A549 (cell line): ENCODE measurements around the gene ATP10D. TPM values are rescaled to one million over a fixed set of nuclear protein-coding genes. Genes with fewer than 3 reads are reported as not detected.

Experiments
- ATAC-seq, 2 experiments: fragments of 200-7000 bp in 1 of 2; fragments of >200 bp in 1 of 2; cut with Nextera tagmentation in 1 of 2; cut with Tn5 transposase in 1 of 2; 3 replicates each; pipeline versions ENCODE4 v1.8.0 to v1.9.1; 2018 to 2020; ENCODE audit warnings: mild to moderate bottlenecking in 1 of 2, moderate library complexity in 1 of 2
- CTCF ChIA-PET: fragments of 300-600 bp; sonication (Branson Sonifier 250); formaldehyde crosslinking; extraction: SDS; loops from one replicate; lab custom pipeline; 2021; ENCODE audit warnings: antibody characterized with exemption, inconsistent platforms; lab: Yijun Ruan, JAX
- POLR2A ChIA-PET: fragments of 350-600 bp; formaldehyde crosslinking; extraction: SDS; loops from one replicate; lab custom pipeline; 2021; ENCODE audit warnings: antibody characterized with exemption, inconsistent platforms; lab: Yijun Ruan, JAX
- DNase-seq, 2 experiments: peaks; one replicate each; pipeline versions ENCODE4 v3.0.0 to v3.0.0-alpha.2; 2011 to 2016; ENCODE audit warnings: low read depth in 1 of 2, low spot score in 1 of 2
- FAIRE-seq: peaks from 2 replicates; lab custom pipeline; 2011; peaks lifted over from hg19 to GRCh38; lab: Jason Lieb, UNC
- H3K27ac ChIP-seq, 2 experiments: fragments of >200 bp; sonication (Bioruptor Twin); formaldehyde crosslinking; 3 replicates each; pipeline ENCODE4 v1.5.1; 2016 to 2017
- H3K4me1 ChIP-seq: fragments of >200 bp; sonication (Bioruptor Twin); formaldehyde crosslinking; 3 replicates; pipeline ENCODE4 v1.6.1; 2016
- H3K4me2 ChIP-seq: fragments of >200 bp; sonication (Bioruptor Twin); formaldehyde crosslinking; 3 replicates; pipeline ENCODE4 v1.6.1; 2016
- H3K4me3 ChIP-seq: fragments of >200 bp; sonication (Bioruptor Twin); formaldehyde crosslinking; 3 replicates; pipeline ENCODE4 v1.5.1; 2016
- H3K9me3 ChIP-seq: fragments of >200 bp; sonication (Bioruptor Twin); formaldehyde crosslinking; 3 replicates; pipeline ENCODE4 v1.6.1; 2016
- CHD2 ChIP-seq: fragments of 150-350 bp; IDR thresholded peaks from 2 replicates; pipeline ENCODE4 v1.6.1; 2014; ENCODE audit warnings: low read length; ENCODE audit not compliant: partially characterized antibody
- CHD4 ChIP-seq: fragments of 200-600 bp; sonication (generic); IDR thresholded peaks from 2 replicates; pipeline ENCODE4 v1.6.1; 2016; ENCODE audit warnings: antibody characterized with exemption, mild to moderate bottlenecking, borderline replicate concordance
- EP300 ChIP-seq, 2 experiments: fragments of >200 bp; sonication (Bioruptor Twin); formaldehyde crosslinking; IDR thresholded peaks; 2 replicates in 1 of 2; 3 replicates in 1 of 2; pipeline ENCODE4 v1.6.1; 2016 to 2017
- HDAC2 ChIP-seq: fragments of 200-600 bp; sonication (generic); IDR thresholded peaks from 2 replicates; pipeline ENCODE4 v1.6.1; 2016
- JUN ChIP-seq, 2 experiments: fragments of >200 bp; sonication (Bioruptor Twin); formaldehyde crosslinking; IDR thresholded peaks; 2 replicates in 1 of 2; 3 replicates in 1 of 2; pipeline ENCODE4 v1.6.1; 2016 to 2017
- MAX ChIP-seq: IDR thresholded peaks from 2 replicates; pipeline ENCODE4 v1.6.1; 2012
- NFE2L2 ChIP-seq: fragments of 150-350 bp; conservative IDR thresholded peaks from 2 replicates; pipeline ENCODE4 v1.6.1; 2014; ENCODE audit warnings: low read length
- NPAS2 ChIP-seq: fragments of 250-450 bp; sonication (Bioruptor Pico); IDR thresholded peaks from 2 replicates; pipeline ENCODE4 v1.8.0; 2022; ENCODE audit warnings: mild to moderate bottlenecking, moderate library complexity, borderline replicate concordance
- RAD21 ChIP-seq, 2 experiments: fragments of >200 bp in 1 of 2; sonication (Bioruptor Twin) in 1 of 2; formaldehyde crosslinking in 1 of 2; IDR thresholded peaks in 1 of 2; conservative IDR thresholded peaks in 1 of 2; 2 replicates in 1 of 2; 3 replicates in 1 of 2; pipeline ENCODE4 v1.6.1; 2012 to 2018; ENCODE audit warnings: inconsistent platforms in 1 of 2
- RARB ChIP-seq: fragments of 250-450 bp; sonication (Bioruptor Pico); IDR thresholded peaks from 2 replicates; pipeline ENCODE4 v1.8.0; 2021; ENCODE audit warnings: mild to moderate bottlenecking, moderate library complexity
- RFX5 ChIP-seq: fragments of 450-650 bp; IDR thresholded peaks from 2 replicates; pipeline ENCODE4 v1.7.1; 2014; ENCODE audit warnings: antibody characterized with exemption, mild to moderate bottlenecking, moderate library complexity
- SMC3 ChIP-seq: fragments of >200 bp; sonication (Bioruptor Twin); formaldehyde crosslinking; IDR thresholded peaks from 3 replicates; pipeline ENCODE4 v1.6.1; 2018; ENCODE audit warnings: inconsistent platforms
- TFCP2L1 ChIP-seq: fragments of 250-450 bp; sonication (Bioruptor Pico); IDR thresholded peaks from 2 replicates; pipeline ENCODE4 v1.5.0; 2021; ENCODE audit warnings: mild to moderate bottlenecking
- USF2 ChIP-seq: fragments of 450-650 bp; IDR thresholded peaks from 2 replicates; pipeline ENCODE4 v1.6.1; 2014; ENCODE audit warnings: antibody characterized with exemption
- ZSCAN20 ChIP-seq: fragments of 250-450 bp; sonication (Bioruptor Pico); IDR thresholded peaks from 2 replicates; pipeline ENCODE4 v1.8.0; 2022; ENCODE audit warnings: mild to moderate bottlenecking, moderate library complexity
- WGBS: methylation state at CpG from one replicate; pipeline ENCODE4 v1.1.6; 2017; ENCODE audit errors: missing lambda C conversion rate; 5-methylcytosine and 5-hydroxymethylcytosine counted together
- polyA plus RNA-seq, 4 experiments: library from polyadenylated mRNA; depleted of rRNA in 3 of 4; stranded (reverse); fragments of >200 nt; fragmentation: RNase III in 1 of 4; extraction: RNeasy Plus Mini Kit Qiagen cat#74134 plus additional on column Dnase treatment in 1 of 4; gene quantifications; 2 replicates in 3 of 4; 3 replicates in 1 of 4; pipeline ENCODE4 v1.2.3, GENCODE V29; 2011 to 2017
- TF ChIP-seq, protein P1 (sequence below): fragments of 200-600 bp; sonication (generic); IDR thresholded peaks from 2 replicates; pipeline ENCODE4 v1.6.1; 2016; ENCODE audit warnings: antibody characterized with exemption, mild to moderate bottlenecking, moderate library complexity
- TF ChIP-seq, protein P2 (sequence below): fragments of 250-450 bp; sonication (Bioruptor Pico); IDR thresholded peaks from 2 replicates; pipeline ENCODE4 v1.5.0; 2021; ENCODE audit warnings: mild to moderate bottlenecking, moderate library complexity, borderline replicate concordance
- TF ChIP-seq, protein P3 (sequence below): fragments of >200 bp; sonication (Bioruptor Twin); formaldehyde crosslinking; IDR thresholded peaks from 2 replicates; pipeline ENCODE4 v1.6.1; 2016

Gene ATP10D
- polyA plus RNA-seq, 2 of the 4 experiments (the other 2 are of a cell fraction) = 2.7 to 6.8 TPM

DNA sequence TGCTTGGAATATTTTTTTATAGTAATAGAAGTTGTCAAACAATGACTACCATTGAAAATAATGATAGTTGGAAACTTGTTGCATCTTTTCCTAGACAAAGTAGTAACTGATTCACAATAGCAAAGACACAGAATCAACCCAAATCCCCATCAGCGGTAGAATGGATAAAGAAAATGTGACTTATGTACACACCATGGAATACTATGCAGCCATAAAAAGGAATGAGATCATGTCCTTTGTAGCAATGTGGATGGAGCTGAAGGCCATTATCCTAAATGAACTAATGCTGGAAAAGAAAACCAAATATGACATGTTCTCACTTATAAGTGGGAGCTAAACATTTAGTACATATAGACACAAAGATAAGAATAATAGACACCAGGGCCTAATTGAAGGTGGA is 49.7 kb downstream of the ATP10D start (continued):
- TF ChIP-seq, protein P1, sequence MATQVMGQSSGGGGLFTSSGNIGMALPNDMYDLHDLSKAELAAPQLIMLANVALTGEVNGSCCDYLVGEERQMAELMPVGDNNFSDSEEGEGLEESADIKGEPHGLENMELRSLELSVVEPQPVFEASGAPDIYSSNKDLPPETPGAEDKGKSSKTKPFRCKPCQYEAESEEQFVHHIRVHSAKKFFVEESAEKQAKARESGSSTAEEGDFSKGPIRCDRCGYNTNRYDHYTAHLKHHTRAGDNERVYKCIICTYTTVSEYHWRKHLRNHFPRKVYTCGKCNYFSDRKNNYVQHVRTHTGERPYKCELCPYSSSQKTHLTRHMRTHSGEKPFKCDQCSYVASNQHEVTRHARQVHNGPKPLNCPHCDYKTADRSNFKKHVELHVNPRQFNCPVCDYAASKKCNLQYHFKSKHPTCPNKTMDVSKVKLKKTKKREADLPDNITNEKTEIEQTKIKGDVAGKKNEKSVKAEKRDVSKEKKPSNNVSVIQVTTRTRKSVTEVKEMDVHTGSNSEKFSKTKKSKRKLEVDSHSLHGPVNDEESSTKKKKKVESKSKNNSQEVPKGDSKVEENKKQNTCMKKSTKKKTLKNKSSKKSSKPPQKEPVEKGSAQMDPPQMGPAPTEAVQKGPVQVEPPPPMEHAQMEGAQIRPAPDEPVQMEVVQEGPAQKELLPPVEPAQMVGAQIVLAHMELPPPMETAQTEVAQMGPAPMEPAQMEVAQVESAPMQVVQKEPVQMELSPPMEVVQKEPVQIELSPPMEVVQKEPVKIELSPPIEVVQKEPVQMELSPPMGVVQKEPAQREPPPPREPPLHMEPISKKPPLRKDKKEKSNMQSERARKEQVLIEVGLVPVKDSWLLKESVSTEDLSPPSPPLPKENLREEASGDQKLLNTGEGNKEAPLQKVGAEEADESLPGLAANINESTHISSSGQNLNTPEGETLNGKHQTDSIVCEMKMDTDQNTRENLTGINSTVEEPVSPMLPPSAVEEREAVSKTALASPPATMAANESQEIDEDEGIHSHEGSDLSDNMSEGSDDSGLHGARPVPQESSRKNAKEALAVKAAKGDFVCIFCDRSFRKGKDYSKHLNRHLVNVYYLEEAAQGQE = no peak
- no peak for TF ChIP-seq CHD2
- TF ChIP-seq RAD21 (conservative IDR thresholded peaks at IDR 0.05 in 1 of 2, IDR thresholded peaks at IDR 0.05 in 1 of 2) = no peak
- TF ChIP-seq NPAS2 (CRISPR knock-in tag) = no peak
- TF ChIP-seq, protein P2, sequence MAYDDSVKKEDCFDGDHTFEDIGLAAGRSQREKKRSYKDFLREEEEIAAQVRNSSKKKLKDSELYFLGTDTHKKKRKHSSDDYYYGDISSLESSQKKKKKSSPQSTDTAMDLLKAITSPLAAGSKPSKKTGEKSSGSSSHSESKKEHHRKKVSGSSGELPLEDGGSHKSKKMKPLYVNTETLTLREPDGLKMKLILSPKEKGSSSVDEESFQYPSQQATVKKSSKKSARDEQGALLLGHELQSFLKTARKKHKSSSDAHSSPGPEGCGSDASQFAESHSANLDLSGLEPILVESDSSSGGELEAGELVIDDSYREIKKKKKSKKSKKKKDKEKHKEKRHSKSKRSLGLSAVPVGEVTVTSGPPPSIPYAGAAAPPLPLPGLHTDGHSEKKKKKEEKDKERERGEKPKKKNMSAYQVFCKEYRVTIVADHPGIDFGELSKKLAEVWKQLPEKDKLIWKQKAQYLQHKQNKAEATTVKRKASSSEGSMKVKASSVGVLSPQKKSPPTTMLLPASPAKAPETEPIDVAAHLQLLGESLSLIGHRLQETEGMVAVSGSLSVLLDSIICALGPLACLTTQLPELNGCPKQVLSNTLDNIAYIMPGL = no peak
- no peak for TF ChIP-seq SMC3
- no peak for TF ChIP-seq NFE2L2
- TF ChIP-seq CHD4 = no peak
- TF ChIP-seq JUN (IDR thresholded peaks at IDR 0.05) = no peak
- TF ChIP-seq, all 56 proteins: peak for 0

- Histone ChIP-seq H3K27ac (no peak overlapping the region), H3K4me2 (no peak overlapping the region), H3K9me3 (no peaks in the 10 kb centered on the region), H3K4me3 (no peak overlapping the region), H3K4me1 (peaks cover 12% of the 10 kb centered on the region; the same call in 2 of the 3 replicates)
- WGBS = 90% methylated on average over 5 of the region's 5 CpGs
- ATAC-seq (no peak), DNase-seq (no peak), FAIRE-seq (no peak)
- ChIA-PET CTCF (no interaction called here), POLR2A (no interaction called here)
- TF ChIP-seq ZSCAN20 (CRISPR knock-in tag) (no peak), RARB (CRISPR knock-in tag) (no peak), HDAC2 (no peak), RFX5 (no peak), TFCP2L1 (CRISPR knock-in tag) (no peak), MAX (no peak), EP300 (IDR thresholded peaks at IDR 0.05) (no peak), USF2 (no peak), JUN (IDR thresholded peaks at IDR 0.05) (no peak), NFE2L2 (no peak)
- TF ChIP-seq, protein P3, sequence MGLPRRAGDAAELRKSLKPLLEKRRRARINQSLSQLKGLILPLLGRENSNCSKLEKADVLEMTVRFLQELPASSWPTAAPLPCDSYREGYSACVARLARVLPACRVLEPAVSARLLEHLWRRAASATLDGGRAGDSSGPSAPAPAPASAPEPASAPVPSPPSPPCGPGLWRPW = no peak
- TF ChIP-seq, protein P2 = no peak
- TF ChIP-seq, protein P1 = no peak
Observed at GRCh38 chr4:47535567-47536147, 50.6 kb downstream of the ATP10D start.
